Sigmoid colon (tissue), 4 donors: ENCODE data around the gene VPREB1.

Experiments used
- CTCF ChIP-seq, 4 experiments: fragments of 450-650 bp in 3 of 4; fragments of 200-600 bp in 1 of 4; IDR thresholded peaks; one replicate each; pipeline ENCODE4 v1.5.1; 2016 to 2019; ENCODE audit warnings: antibody characterized with exemption in 4 of 4, mild to moderate bottlenecking in 3 of 4, moderate library complexity in 2 of 4
- POLR2A ChIP-seq, 2 donors: fragments of 450-650 bp; IDR thresholded peaks; one replicate each; pipeline ENCODE4 v1.6.1; 2016; ENCODE audit warnings: antibody characterized with exemption in 2 of 2, mild to moderate bottlenecking in 2 of 2, moderate library complexity in 2 of 2
- POLR2AphosphoS5 ChIP-seq, 4 donors: sonication (generic); formaldehyde crosslinking; IDR thresholded peaks; one replicate each; pipeline ENCODE4 v1.6.1; 2017; ENCODE audit warnings: antibody characterized with exemption in 4 of 4

- TF ChIP-seq CTCF (IDR thresholded peaks at IDR 0.05): no peak
- TF ChIP-seq POLR2A (IDR thresholded peaks at IDR 0.05): no peak
- no peak for TF ChIP-seq POLR2AphosphoS5 (IDR thresholded peaks at IDR 0.05)
Observed at GRCh38 chr22:22245935-22246525, 1.4 kb downstream of the VPREB1 start.
